IgD-negative memory B cell (primary cell): ENCODE measurements around the gene GFOD1. TPM values are rescaled to one million over a fixed set of nuclear protein-coding genes. Genes with fewer than 3 reads are reported as not detected.
A peak's percentile ranks its signal among the peaks of the same experiment; 100 is the strongest.
"Not testable (repeated sequence)": the region's sequence is repeated elsewhere in the genome, so short reads cannot be mapped to it uniquely, and the experiment has no call there.

Experiments
- H3K27ac Mint-ChIP-seq, 3 donors: one replicate each; pipeline ENCODE4 v1.8.0; 2020 to 2022; ENCODE audit warnings: mild to moderate bottlenecking in 3 of 3, mixed read lengths in 3 of 3, moderate library complexity in 1 of 3
- H3K27me3 Mint-ChIP-seq: one replicate; pipeline ENCODE4 v1.8.0; 2021; ENCODE audit warnings: mixed read lengths
- H3K36me3 Mint-ChIP-seq: one replicate; pipeline ENCODE4 v1.8.0; 2020; ENCODE audit warnings: mild to moderate bottlenecking, mixed read lengths
- H3K4me1 Mint-ChIP-seq, 3 donors: one replicate each; pipeline ENCODE4 v1.8.0; 2020 to 2022; ENCODE audit warnings: mixed read lengths in 3 of 3, mild to moderate bottlenecking in 1 of 3
- H3K4me3 Mint-ChIP-seq, 4 donors: one replicate each; pipeline ENCODE4 v1.8.0; 2020 to 2022; ENCODE audit warnings: mild to moderate bottlenecking in 4 of 4, mixed read lengths in 4 of 4, moderate library complexity in 3 of 4
- H3K9me3 Mint-ChIP-seq, 3 donors: one replicate each; pipeline ENCODE4 v1.8.0; 2020 to 2021; ENCODE audit warnings: mixed read lengths in 3 of 3, mild to moderate bottlenecking in 1 of 3
- polyA plus RNA-seq: library from polyadenylated mRNA; unstranded; fragments of 300-500 nt; fragmentation: Illumina TruSeq; gene quantifications from one replicate; pipeline ENCODE4 v1.2.3, GENCODE V29; 2021

GFOD1 gene
- polyA plus RNA-seq, 1 donor from 2014 or later: 10.9 TPM

DNA sequence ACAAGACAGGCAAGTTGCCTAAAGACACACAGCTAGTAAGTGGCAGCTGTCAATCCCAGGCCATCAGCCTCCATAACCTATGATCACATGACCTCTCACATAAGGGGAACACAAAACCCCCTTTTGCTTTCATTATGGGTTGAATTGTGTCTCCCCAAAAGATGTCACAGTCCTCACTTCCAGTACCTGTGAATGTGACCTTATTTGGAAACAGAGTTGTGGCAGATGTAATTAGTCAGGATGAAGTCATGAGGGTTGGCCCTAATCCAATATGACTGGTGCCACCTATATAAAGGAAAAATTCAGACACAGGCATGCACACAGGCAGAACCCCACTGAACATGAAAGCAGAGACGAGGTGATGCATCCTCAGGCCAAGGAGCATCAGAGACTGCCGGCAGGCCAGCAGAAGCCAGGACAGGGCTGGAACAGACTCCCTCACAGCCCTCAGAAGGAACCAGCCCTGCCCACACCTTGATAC lies 33.6 kb downstream of the GFOD1 start:
- peaks cover 30 to 41% (median 39%) of the 10 kb centered on the region in 3 donors for H3K4me1 Mint-ChIP-seq
- H3K36me3 Mint-ChIP-seq: peaks cover 7% of the 10 kb centered on the region
- H3K27ac Mint-ChIP-seq: peak overlapping the region; percentile 8 to 28 (median 10)
- H3K27me3 Mint-ChIP-seq: no peaks in the 10 kb centered on the region
- H3K9me3 Mint-ChIP-seq: peaks cover 0 to 4% (median 0%) of the 10 kb centered on the region in 3 donors
- H3K4me3 Mint-ChIP-seq: no peak overlapping the region

DNA sequence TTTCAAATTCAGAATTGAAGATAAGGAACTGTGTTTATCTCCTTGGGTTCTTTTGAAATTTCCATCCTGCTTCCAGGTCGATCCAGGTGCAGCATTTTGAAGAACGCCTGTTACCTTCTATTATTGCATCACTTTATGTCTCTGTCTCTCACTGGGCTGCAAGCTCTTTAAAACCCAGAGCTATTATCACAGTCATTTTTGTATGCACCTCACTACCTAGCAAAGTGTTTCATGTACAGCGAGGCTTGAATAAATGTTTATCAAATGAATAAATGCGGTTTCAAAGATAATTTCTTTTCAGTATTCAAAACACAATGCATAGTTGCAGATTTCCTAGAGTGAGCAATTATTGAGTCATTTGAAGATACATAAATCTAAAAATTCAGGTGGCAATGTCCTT lies 34.2 kb downstream of the GFOD1 start:
- H3K36me3 Mint-ChIP-seq: peaks cover 7% of the 10 kb centered on the region
- H3K27me3 Mint-ChIP-seq: no peaks in the 10 kb centered on the region
- peaks cover 0 to 4% (median 0%) of the 10 kb centered on the region in 3 donors for H3K9me3 Mint-ChIP-seq
- peak overlapping the region in 2 of 3 donors; percentile 10 to 51 for H3K27ac Mint-ChIP-seq
- peaks cover 28 to 48% (median 41%) of the 10 kb centered on the region in 3 donors for H3K4me1 Mint-ChIP-seq
- no peak overlapping the region for H3K4me3 Mint-ChIP-seq

DNA sequence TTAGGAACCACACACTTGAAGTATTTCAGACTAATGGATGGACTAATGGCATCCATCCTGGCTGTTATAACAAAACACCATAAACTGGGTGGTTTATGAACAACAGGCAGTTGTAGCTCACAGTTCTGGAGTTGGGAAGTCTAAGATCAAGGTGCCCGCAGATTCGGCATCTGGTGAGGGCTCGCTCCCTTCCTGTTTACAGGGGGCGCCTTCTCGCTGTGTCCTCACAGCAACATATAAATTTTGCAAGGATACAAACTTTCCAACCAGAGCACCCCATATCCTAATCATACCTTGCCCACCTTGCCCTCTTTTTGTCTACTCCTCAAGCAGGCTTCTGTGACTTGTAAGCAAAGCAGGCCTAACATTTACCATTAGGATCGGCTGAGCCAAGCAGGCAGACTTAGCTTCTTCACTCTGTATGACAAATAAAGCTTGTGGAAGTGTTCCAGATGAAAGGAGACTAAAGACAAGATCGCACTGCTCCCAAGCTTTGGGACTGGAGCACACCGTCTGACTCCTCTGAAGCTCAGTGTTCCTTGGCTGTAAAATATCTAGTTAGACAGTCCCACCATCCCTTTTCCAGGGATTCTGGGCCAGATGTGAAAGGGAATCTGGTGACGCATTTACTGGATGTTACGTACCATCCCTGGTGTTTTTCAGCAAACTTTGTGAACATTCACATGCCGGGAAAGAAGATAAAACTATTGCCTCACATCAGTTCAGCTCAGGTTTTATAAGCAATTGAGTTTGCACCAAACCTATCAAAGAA lies 34.9 kb downstream of the GFOD1 start:
- H3K27ac Mint-ChIP-seq: no peak overlapping the region

DNA sequence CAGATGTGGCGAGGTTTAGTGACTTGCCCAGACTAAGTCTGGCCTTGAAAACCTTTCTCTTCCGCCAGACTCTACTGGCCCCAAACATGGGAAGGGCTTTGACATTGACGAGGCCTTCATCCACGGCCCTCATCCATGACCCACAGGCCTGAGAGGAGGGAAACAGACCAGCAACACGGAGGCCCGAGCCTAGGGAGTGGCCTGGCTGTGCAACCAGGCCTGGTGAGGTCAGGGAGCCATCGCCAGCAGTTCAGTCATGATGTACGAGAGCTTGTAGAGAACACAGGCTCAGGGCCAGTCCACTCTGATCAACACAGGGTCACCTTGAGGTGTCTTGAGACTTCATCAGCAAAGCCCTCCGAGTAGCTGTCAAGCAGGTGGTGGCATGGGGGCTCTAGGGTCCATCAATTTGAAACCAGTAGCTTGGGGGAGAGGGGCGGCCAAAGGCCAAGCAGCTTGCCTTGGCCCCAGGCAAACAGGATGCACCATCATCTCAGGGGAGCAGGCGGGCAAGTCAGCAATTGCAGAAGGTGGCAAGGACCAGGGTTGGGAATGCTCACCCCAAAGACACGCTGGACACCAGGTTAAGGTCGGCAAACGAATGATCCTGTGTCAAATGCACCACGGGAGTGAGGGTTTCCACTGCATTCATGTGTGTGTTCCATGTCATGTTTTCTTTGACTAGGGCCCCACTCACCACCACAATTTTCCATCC lies 36.1 kb downstream of the GFOD1 start:
- Mint-ChIP-seq H3K27me3 (no peaks in the 10 kb centered on the region), H3K9me3 (peaks cover 0 to 4% (median 0%) of the 10 kb centered on the region in 3 donors), H3K36me3 (peaks cover 15% of the 10 kb centered on the region), H3K27ac (peak overlapping the region in 1 of 3 donors; percentile 1), H3K4me3 (no peak overlapping the region), H3K4me1 (peaks cover 32 to 47% (median 37%) of the 10 kb centered on the region in 3 donors)

More for the DNA sequence above, 34.9 kb downstream of the GFOD1 start:
- Mint-ChIP-seq H3K36me3 (peaks cover 10% of the 10 kb centered on the region), H3K4me1 (peaks cover 34 to 53% (median 43%) of the 10 kb centered on the region in 3 donors), H3K9me3 (peaks cover 0 to 4% (median 0%) of the 10 kb centered on the region in 3 donors), H3K27me3 (no peaks in the 10 kb centered on the region), H3K4me3 (no peak overlapping the region)

DNA sequence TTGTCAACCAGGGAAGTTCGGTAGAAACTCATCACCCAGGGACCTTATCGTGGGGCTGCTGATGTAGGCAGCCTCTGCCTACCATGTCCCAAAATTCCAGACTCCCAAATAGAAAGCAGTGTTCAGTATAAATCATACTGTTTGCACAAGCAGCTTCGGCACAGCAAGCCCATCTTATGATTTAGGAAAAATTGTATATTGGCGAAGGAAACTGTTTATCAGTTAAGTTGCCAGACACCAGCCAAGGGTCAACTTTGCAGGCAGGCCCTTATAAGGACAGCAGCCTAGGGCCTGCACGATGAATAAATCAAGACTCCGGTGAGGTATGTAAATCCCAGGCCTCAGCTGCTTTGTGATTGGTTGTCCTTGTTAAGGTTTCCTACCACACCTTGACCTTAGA lies 36.8 kb downstream of the GFOD1 start:
- no peak overlapping the region for H3K4me3 Mint-ChIP-seq
- peaks cover 15% of the 10 kb centered on the region for H3K36me3 Mint-ChIP-seq
- peaks cover 28 to 49% (median 34%) of the 10 kb centered on the region in 3 donors for H3K4me1 Mint-ChIP-seq
- no peaks in the 10 kb centered on the region for H3K27me3 Mint-ChIP-seq
- peak overlapping the region in 1 of 3 donors; percentile 45 for H3K27ac Mint-ChIP-seq
- peaks cover 0 to 4% (median 0%) of the 10 kb centered on the region in 3 donors for H3K9me3 Mint-ChIP-seq

DNA sequence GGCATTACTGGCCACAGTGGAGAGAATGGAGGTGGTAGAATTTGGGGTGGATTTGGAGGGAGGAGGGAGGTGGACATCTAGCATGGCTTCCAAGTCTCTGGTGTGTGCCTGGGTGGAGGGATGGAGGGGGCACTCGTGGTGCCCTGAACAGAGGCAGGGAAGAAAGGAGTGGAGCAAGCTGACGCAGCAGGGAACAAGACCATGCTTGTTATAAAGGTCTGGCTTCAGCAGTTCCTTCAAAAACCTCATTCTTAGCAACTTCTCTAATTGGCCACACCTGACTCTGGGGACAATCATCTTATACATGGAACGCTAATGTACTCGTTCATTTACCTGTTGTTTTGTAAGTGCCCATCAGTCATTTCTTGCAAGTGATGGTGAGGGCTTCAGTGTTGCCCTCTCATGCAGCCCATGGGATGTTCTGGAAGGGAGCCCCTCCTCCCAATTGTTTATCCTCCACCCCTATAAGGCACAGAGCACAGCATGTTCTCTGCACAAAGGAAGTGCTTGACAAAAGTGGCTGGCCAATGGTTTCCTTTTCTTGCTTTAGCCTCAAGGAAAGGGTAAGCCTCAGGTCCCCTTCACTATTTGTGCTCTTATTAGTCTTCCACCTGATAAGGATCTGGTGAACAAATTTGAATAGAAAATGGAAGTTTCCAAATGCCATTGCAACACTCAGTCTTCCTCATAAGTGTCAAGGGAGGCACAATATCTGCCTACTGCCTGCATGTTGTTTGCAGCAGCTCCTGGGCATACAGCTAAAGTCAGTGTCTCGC lies 39.3 kb downstream of the GFOD1 start:
- Mint-ChIP-seq H3K27me3 (no peaks in the 10 kb centered on the region), H3K4me3 (peak overlapping the region in 2 of 4 donors; percentile 85 to 89), H3K36me3 (peaks cover 14% of the 10 kb centered on the region), H3K9me3 (peaks cover 0 to 4% (median 0%) of the 10 kb centered on the region in 3 donors), H3K4me1 (peaks cover 16 to 37% (median 22%) of the 10 kb centered on the region in 3 donors), H3K27ac (peak overlapping the region; percentile 14 to 82 (median 81))

DNA sequence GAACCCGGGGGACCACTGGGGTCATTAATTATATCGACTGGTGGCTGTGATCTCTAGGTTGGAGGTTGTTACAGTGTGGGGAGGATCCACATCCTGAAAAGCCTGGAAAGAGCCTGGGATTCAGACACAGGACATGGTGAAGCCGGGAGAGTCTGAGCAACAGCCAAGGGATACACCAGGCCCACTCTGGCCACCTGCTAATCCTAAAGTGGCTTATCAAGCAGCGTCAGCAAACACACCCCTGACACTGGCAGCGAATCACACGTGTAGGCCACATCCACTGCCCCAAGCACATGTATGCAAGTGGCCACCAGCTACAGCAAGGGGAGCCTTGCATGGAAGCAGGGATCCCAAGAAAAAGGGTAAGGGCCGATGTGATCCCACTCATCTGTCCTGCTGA lies 41.0 kb downstream of the GFOD1 start:
- peaks cover 16 to 40% (median 24%) of the 10 kb centered on the region in 3 donors for H3K4me1 Mint-ChIP-seq
- peak overlapping the region in 1 of 3 donors; percentile 47 for H3K27ac Mint-ChIP-seq
- peaks cover 0 to 4% (median 0%) of the 10 kb centered on the region in 3 donors for H3K9me3 Mint-ChIP-seq
- H3K36me3 Mint-ChIP-seq: peaks cover 13% of the 10 kb centered on the region
- H3K4me3 Mint-ChIP-seq: no peak overlapping the region
- no peaks in the 10 kb centered on the region for H3K27me3 Mint-ChIP-seq

DNA sequence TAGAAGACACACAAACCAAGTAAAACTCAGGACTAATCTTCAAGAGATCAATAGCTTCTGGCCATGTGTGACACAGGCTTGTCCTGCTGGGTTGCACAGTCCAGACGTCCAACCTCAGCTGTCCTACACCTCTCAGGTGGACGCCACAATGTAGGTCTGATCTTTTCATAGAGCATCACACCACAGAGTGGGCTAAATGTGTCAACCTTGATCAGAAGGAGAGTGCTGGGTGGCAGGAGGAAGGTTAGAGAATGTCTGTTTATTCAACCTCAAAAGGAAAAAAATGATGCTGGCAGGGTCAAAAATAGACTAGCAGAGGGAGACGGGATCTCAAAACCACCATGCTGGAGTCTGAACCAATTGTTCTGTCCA lies 41.7 kb downstream of the GFOD1 start:
- Mint-ChIP-seq H3K9me3 (peaks cover 0 to 4% (median 0%) of the 10 kb centered on the region in 3 donors), H3K36me3 (peaks cover 15% of the 10 kb centered on the region), H3K4me3 (no peak overlapping the region), H3K27ac (no peak overlapping the region), H3K4me1 (peaks cover 16 to 40% (median 24%) of the 10 kb centered on the region in 3 donors), H3K27me3 (no peaks in the 10 kb centered on the region)

DNA sequence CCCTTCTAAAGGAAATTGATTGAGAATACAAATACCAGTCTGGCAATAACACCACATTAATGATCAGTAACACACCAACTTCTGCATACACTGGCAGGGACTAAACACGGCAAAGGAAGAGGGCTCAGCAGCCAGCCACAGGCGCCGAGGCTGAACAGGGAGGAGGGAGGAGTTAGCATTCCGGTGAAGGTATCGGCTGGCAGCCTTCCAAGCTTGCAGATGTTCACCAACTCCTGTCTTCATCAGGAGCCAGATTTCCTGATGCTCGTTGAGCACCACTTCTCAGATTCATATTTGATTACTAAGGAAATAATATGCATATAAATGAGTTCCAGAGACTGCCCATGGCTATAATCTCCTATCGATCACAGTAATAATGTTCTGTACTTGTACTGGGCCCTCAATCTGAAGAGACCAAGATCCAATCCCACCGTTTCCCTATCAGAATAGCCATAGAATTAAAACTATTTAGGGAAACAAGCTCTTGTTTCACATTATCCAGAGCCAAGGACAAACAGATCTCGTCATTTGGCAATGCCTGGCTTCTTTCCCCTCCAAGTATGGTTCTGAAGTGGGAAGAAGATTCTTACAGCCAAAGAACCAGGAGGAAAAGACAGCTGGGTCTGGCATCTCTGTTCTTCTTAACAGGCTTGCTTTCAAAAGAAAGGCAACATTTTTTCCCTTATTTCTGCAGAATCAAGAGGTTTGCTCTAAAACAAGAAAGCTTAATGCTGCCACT lies 42.2 kb downstream of the GFOD1 start:
- H3K4me1 Mint-ChIP-seq: peaks cover 16 to 40% (median 24%) of the 10 kb centered on the region in 3 donors
- peak overlapping the region in 1 of 4 donors; percentile 15 for H3K4me3 Mint-ChIP-seq
- H3K27me3 Mint-ChIP-seq: no peaks in the 10 kb centered on the region
- H3K9me3 Mint-ChIP-seq: peaks cover 0 to 4% (median 0%) of the 10 kb centered on the region in 3 donors
- H3K36me3 Mint-ChIP-seq: peaks cover 15% of the 10 kb centered on the region
- H3K27ac Mint-ChIP-seq: no peak overlapping the region

DNA sequence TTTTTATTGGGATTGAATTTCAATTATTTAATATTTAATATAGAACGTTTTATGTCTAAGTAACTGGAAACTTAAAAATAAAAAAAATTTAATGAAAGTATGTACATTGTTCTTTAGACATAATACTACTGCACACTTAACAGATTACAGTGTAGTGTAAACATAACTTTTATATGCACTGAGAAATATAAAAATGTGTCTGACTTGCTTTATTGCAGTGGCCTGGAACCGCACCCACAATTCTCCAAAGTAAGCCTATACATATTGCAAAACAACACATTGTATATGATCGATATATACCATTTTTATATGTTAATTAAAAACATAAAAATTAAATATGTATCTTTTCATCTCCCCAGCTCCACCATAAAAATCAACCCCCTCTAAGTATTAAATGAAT lies 42.8 kb downstream of the GFOD1 start:
- peaks cover 0 to under 1% (median 0%) of the 10 kb centered on the region in 3 donors for H3K9me3 Mint-ChIP-seq
- peaks cover 16 to 37% (median 23%) of the 10 kb centered on the region in 3 donors for H3K4me1 Mint-ChIP-seq
- peak overlapping the region in 1 of 4 donors; percentile 15 for H3K4me3 Mint-ChIP-seq
- no peaks in the 10 kb centered on the region for H3K27me3 Mint-ChIP-seq
- peaks cover 14% of the 10 kb centered on the region for H3K36me3 Mint-ChIP-seq
- H3K27ac Mint-ChIP-seq: no peak overlapping the region

DNA sequence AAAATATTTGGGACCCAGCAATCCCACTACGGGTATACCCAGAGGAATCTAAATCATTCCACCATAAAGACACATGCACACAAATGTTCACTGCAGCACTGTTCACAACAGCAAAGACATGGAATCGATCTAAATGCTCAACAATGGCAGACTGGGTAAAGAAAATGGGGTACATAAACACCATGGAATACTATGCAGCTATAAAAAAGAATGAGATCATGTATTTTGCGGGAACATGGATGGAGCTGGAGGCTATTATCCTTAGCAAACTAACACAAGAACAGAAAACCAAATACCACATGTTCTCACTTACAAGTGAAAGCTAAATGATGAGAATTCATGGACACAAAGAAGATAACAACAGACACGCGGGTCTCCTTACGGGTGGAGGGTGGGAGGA lies 43.4 kb downstream of the GFOD1 start:
- not testable (repeated sequence) for H3K27me3 Mint-ChIP-seq, H3K9me3 Mint-ChIP-seq, H3K4me3 Mint-ChIP-seq, H3K27ac Mint-ChIP-seq
- Mint-ChIP-seq H3K4me1 (peaks cover 17 to 36% (median 25%) of the 10 kb centered on the region in 3 donors), H3K36me3 (peaks cover 13% of the 10 kb centered on the region)

DNA sequence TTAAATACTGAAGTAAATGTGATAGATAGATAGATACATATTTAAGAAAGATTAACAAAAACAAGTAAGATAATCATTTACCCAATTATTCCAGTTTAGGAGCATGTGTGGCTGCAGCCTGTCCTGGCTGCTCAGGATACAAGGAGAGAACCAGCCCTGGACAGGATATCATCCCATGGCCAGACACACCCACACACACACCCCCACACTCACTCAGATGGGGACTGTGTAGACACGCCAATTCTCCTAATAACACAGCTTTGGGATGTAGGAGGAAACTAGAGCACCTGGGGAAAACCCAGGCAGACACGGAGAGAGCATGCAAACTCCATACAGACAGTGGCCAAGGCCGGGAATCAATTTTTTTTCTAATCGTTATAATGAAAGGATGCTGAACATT lies 45.6 kb downstream of the GFOD1 start:
- H3K27ac Mint-ChIP-seq: no peak overlapping the region
- no peak overlapping the region for H3K4me3 Mint-ChIP-seq

DNA sequence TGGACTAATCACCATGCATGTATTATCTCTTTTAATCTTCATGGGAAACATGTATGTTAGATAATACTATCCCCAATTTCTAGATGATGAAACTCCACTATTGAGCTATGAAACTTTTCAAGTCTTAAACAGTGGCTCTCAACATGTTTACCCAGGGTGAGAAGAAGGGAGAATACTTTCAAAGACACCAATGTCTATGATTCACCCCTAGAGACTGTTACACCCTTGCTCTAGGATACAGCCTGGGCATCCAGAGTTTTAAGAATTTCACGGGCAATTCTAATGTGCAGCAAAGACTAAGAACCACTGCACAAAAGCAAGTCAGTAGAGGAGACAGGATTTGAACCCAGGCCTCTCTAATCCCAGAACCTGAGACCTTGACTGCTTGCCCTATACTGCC lies 47.8 kb downstream of the GFOD1 start:
- Mint-ChIP-seq H3K9me3 (no peaks in the 10 kb centered on the region), H3K4me1 (peaks cover 13 to 19% (median 17%) of the 10 kb centered on the region in 3 donors), H3K4me3 (no peak overlapping the region), H3K27ac (no peak overlapping the region), H3K36me3 (peaks cover 5% of the 10 kb centered on the region), H3K27me3 (no peaks in the 10 kb centered on the region)

More for the DNA sequence above, 45.6 kb downstream of the GFOD1 start:
- Mint-ChIP-seq H3K4me1 (peaks cover 7 to 26% (median 12%) of the 10 kb centered on the region in 3 donors), H3K27me3 (no peaks in the 10 kb centered on the region), H3K36me3 (peaks cover 6% of the 10 kb centered on the region), H3K9me3 (no peaks in the 10 kb centered on the region)

DNA sequence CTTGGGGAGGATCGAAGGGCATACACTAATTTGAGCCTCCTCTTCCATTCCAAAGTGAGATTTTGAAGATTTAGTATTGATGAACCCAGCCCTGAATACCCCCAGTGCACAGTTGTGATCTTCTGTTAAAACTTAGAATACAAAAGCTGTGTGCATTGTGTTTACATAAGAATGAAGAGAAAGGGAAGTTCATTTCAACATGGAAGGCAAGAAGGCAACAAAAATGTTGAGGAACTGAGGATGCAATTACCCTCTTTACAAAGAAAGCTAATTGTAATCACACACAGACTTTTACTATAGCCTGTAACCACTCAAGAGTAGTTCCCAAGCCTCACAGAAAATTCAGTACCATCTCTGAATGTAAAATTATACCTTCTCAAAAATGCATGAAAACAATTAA lies 49.3 kb downstream of the GFOD1 start:
- peaks cover 6% of the 10 kb centered on the region for H3K36me3 Mint-ChIP-seq
- H3K27ac Mint-ChIP-seq: no peak overlapping the region
- H3K4me1 Mint-ChIP-seq: peaks cover 21 to 27% (median 26%) of the 10 kb centered on the region in 3 donors
- no peak overlapping the region for H3K4me3 Mint-ChIP-seq
- H3K9me3 Mint-ChIP-seq: peaks cover 0 to 2% (median 0%) of the 10 kb centered on the region in 3 donors
- H3K27me3 Mint-ChIP-seq: no peaks in the 10 kb centered on the region
